Hepatocyte (in vitro differentiated cells): ENCODE data around the gene TMA7B.

Experiments used
- CTCF ChIP-seq: fragments of 200-600 bp; sonication (generic); IDR thresholded peaks from 2 replicates; pipeline ENCODE4 v1.5.1; 2016; ENCODE audit warnings: antibody characterized with exemption, mild to moderate bottlenecking; ENCODE audit not compliant: poor library complexity
- EZH2 ChIP-seq: fragments of 200-600 bp; sonication (generic); IDR thresholded peaks from 2 replicates; pipeline ENCODE4 v1.6.1; 2016; ENCODE audit warnings: antibody characterized with exemption, mild to moderate bottlenecking, borderline replicate concordance
- EZH2phosphoT487 ChIP-seq: fragments of 200-600 bp; sonication (generic); IDR thresholded peaks from one replicate; pipeline ENCODE4 v1.6.1; 2018; ENCODE audit warnings: antibody characterized with exemption, mild to moderate bottlenecking, low read depth, moderate library complexity; ENCODE audit not compliant: unreplicated experiment, severe bottlenecking

- TF ChIP-seq CTCF (no peak), EZH2 (no peak), EZH2phosphoT487 (no peak)
These were observed 37.9 kb downstream of the TMA7B start for GRCh38 chr22:39997939-39998726.
